Measurements from ENCODE around the gene NDST3. TPM values are rescaled to one million over a fixed set of nuclear protein-coding genes. Genes with fewer than 3 reads are reported as not detected.
A peak's percentile ranks its signal among the peaks of the same experiment; 100 is the strongest.

Gene NDST3
- 1 to 10 TPM in 1 of 5 donors, under 1 TPM in 1, not detected in 3; 0.72 to 1.5 TPM for total RNA-seq
- polyA plus RNA-seq, result under 1 TPM; 0.13 to 0.37 (median 0.31) TPM
- long read RNA-seq, donor 1, result 0 reads
- long read RNA-seq, donor 2, result 0 reads
- long read RNA-seq, donor 3, result 0 reads
- long read RNA-seq, donor 4, result 0 reads
- long read RNA-seq, donor 5, partial matches to known transcripts, result 0 of 1 reads
- long read RNA-seq, donor 5, other reads (novel, unspliced or antisense), result 0 of 1 reads
- long read RNA-seq, donor 6, result 0 reads
- long read RNA-seq, donor 7, result 0 reads
- long read RNA-seq, donor 8, result 0 reads
- long read RNA-seq, donor 9, result 0 reads
- long read RNA-seq, donor 10, result 0 reads

DNA sequence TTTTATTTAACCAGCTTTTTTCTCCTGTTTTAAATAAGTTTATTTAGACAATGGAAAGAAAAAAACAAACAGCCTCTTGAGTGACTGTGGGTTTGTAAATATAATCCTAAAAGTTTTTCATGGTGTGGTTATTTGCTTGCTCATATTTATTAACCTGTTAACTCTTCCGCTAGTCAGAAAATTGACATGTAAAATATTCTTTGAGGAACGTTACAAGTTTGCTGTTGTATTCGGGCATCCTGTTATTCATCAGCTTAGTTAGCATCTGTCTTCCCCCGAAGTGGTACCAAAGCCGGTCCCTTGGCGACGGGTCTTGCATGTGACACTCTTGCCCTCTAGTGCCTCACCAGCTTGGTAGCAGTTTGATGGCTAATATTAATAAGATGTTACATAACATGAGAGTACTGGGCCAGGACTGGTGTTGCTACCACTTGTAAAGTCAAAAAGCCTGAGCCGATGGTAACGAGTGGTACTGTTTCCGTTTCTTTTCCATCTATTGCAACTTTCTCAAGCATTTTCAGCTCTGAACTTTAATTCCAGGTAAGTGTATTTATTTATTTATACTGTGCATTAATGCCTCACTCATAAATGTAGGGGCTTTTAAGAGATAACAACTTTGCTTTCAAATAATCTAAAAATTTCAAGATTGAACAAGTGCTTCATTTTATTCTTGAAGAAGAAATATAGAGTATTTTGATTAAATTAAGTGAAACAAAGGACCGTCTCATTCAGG is at the start of gene NDST3:
Gene NDST3 (plus strand): TSS at position 434 of the 733 bp plus-strand sequence. CDS start 19,425 bp downstream, outside the sequence.
- WGBS, 5 donors, result 11 to 19% (median 12%) methylated on average over 11 of the region's 11 CpGs
- DNase-seq, result peak; percentile 78 to 89
- peak within 1 kb of the TSS; percentile 52 to 65 (median 60) for H3K4me3 ChIP-seq
- intact Hi-C loops (cut with DNase I; ENCODE audit: low total_unique reads), result no loop called here
- H3K27me3 ChIP-seq, result peaks cover 0 to 21% (median 12%) of the 10 kb centered on the region in 3 donors
- H3K27ac ChIP-seq, result peak within 1 kb of the TSS; percentile 20 to 71 (median 61)
- no peaks in the 10 kb centered on the region for H3K36me3 ChIP-seq
- H3K9me3 ChIP-seq, result no peaks in the 10 kb centered on the region
- H3K4me1 ChIP-seq, result peaks cover 6 to 17% (median 15%) of the 10 kb centered on the region in 4 donors
- TF ChIP-seq, protein P1, sequence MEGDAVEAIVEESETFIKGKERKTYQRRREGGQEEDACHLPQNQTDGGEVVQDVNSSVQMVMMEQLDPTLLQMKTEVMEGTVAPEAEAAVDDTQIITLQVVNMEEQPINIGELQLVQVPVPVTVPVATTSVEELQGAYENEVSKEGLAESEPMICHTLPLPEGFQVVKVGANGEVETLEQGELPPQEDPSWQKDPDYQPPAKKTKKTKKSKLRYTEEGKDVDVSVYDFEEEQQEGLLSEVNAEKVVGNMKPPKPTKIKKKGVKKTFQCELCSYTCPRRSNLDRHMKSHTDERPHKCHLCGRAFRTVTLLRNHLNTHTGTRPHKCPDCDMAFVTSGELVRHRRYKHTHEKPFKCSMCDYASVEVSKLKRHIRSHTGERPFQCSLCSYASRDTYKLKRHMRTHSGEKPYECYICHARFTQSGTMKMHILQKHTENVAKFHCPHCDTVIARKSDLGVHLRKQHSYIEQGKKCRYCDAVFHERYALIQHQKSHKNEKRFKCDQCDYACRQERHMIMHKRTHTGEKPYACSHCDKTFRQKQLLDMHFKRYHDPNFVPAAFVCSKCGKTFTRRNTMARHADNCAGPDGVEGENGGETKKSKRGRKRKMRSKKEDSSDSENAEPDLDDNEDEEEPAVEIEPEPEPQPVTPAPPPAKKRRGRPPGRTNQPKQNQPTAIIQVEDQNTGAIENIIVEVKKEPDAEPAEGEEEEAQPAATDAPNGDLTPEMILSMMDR (IDR thresholded peaks at IDR 0.05), result peak in 5 of 7 experiments; percentile 26 to 51 (median 31)
- TF ChIP-seq EP300 (IDR thresholded peaks at IDR 0.05) (no peak), POLR2A (IDR thresholded peaks at IDR 0.05) (no peak), POLR2AphosphoS5 (IDR thresholded peaks at IDR 0.05) (peak in 1 of 3 donors; percentile 6)

DNA sequence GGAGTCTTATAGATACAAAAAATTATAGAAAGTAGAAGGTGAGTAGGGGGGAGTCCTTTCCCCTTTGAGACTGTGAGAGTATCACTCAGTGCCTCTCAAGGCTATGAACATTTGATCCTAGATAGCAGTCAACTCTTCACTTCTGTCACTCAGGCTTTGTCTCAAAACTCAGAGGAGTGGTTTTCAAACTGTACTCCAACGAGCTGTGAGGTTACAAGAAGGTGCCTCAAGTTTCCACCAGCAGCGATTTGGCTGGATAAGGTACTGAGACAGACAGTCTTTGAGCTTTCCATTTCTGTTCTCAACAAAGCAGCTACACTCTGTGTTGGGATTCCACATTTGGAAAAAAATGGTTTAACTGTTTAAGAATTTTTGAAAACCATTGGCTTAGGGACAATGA is 48.0 kb upstream of the NDST3 start:
- Histone ChIP-seq H3K4me3 (no peak overlapping the region), H3K9me3 (no peaks in the 10 kb centered on the region), H3K4me1 (no peaks in the 10 kb centered on the region), H3K36me3 (no peaks in the 10 kb centered on the region), H3K27ac (no peak overlapping the region), H3K27me3 (no peaks in the 10 kb centered on the region)
- no peak for DNase-seq
- TF ChIP-seq POLR2A (IDR thresholded peaks at IDR 0.05) (no peak), EP300 (IDR thresholded peaks at IDR 0.05) (no peak), POLR2AphosphoS5 (IDR thresholded peaks at IDR 0.05) (no peak)
- TF ChIP-seq, protein P1 (IDR thresholded peaks at IDR 0.05), result no peak
- WGBS, 5 donors, result 51 to 63% (median 59%) methylated on average over 2 of the region's 2 CpGs
- intact Hi-C loops (cut with DNase I; ENCODE audit: low total_unique reads), result no loop called here

DNA sequence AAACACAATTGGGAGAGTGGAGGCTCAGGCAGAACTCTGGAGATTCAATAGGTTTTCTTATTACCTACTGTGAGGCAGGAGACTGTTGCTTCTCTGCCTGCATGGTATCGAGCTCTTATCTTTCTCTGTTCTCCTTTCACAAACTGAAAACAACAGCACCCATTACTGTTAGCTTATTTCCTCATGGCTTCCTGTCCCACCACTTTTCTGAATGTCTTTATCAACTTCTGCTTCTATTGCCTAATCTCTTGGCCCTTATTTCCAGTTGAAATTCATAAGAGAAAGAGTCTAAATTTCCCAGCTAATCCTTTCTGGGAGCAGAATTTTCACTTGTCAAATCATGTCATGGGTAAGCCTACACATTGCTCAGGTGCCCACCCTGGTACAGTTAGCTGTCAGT is 46.8 kb upstream of the NDST3 start:
- Histone ChIP-seq H3K27ac (no peak overlapping the region), H3K9me3 (no peaks in the 10 kb centered on the region), H3K27me3 (no peaks in the 10 kb centered on the region), H3K4me3 (no peak overlapping the region), H3K4me1 (no peaks in the 10 kb centered on the region), H3K36me3 (no peaks in the 10 kb centered on the region)
- 15 to 33% (median 25%) methylated on average over 1 of the region's 1 CpG for WGBS, 5 donors
- intact Hi-C loops (cut with DNase I; ENCODE audit: low total_unique reads), result no loop called here
- TF ChIP-seq, protein P1 (IDR thresholded peaks at IDR 0.05), result no peak
- no peak for TF ChIP-seq POLR2AphosphoS5 (IDR thresholded peaks at IDR 0.05)
- no peak for TF ChIP-seq EP300 (IDR thresholded peaks at IDR 0.05)
- no peak for TF ChIP-seq POLR2A (IDR thresholded peaks at IDR 0.05)
- no peak for DNase-seq

DNA sequence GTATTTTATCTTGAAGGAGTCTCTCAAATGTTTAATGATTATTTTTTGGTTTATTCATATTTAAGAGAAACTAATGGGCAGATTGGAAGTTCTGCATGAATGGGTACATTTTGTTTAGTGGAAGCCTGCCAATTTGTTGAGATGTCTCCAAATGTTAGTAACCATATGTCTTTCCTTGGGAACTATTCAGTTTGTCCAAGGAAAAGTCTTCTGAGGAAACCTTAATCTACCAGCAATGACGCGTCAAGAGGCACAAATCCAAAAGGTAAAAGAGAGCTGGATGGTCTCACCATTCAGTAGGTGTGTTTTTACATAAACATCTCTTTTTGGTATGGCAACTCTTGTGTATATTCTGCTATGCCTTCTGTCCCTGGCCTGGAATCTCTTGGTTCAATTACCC is 37.4 kb upstream of the NDST3 start:
- H3K9me3 ChIP-seq, result no peaks in the 10 kb centered on the region
- TF ChIP-seq EP300 (IDR thresholded peaks at IDR 0.05) (no peak), POLR2A (IDR thresholded peaks at IDR 0.05) (no peak), POLR2AphosphoS5 (IDR thresholded peaks at IDR 0.05) (no peak)
- TF ChIP-seq, protein P1 (IDR thresholded peaks at IDR 0.05), result no peak
- no peak for DNase-seq
- H3K4me3 ChIP-seq, result no peak overlapping the region
- intact Hi-C loops (cut with DNase I; ENCODE audit: low total_unique reads), result no loop called here
- H3K27ac ChIP-seq, result no peak overlapping the region
- 89 to 98% (median 96%) methylated on average over 2 of the region's 2 CpGs for WGBS, 5 donors
- H3K4me1 ChIP-seq, result no peaks in the 10 kb centered on the region
- H3K27me3 ChIP-seq, result no peaks in the 10 kb centered on the region
- no peaks in the 10 kb centered on the region for H3K36me3 ChIP-seq
